ENCODE data around the gene STEAP1B. TPM values are rescaled to one million over a fixed set of nuclear protein-coding genes. Genes with fewer than 3 reads are reported as not detected.
A peak's percentile ranks its signal among the peaks of the same experiment; 100 is the strongest.

Gene STEAP1B
- total RNA-seq, 2 experiments from 2014 or later: not detected

DNA sequence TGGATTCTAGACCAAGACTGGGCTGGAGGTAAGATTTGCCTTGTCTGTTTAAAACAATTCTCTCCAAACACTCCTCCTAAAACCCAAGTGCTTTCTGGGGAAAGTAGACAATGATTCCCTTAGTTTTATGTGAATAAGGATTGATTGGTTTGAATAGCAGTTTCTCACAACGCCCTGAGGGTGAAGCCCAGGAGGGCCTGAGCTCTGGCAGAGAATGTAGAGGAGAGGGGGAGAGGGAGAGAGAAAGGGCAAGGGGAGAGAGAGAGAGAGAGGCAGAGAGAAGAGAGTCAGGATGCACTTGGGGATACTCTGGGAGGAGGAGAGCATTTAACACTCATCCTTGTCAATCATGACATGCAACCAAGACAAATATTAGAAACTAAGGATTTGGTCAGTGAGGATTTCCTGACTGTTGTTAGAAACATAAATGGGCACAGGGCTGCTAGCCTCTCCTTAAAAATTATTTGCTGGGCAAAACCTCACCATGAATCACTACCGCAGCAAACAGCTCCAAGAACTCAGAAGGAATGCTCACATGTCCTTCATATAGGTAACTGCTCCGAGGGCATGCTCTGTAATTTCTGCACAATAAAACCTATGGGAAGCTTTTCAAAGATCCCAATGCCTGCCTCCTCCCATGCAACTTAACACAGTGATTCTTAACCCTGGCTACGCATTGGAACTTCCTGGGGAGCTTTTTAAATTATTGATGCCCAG, 87.9 kb downstream of the STEAP1B start:
- CTCF ChIA-PET: no interaction called here
- no peak for DNase-seq
- no peaks in the 10 kb centered on the region for H3K9me3 Mint-ChIP-seq
- H3K27me3 Mint-ChIP-seq: peaks cover 3% of the 10 kb centered on the region
- H3K36me3 Mint-ChIP-seq (ENCODE audit: low read depth): no peaks in the 10 kb centered on the region
- no peak overlapping the region for H3K4me3 Mint-ChIP-seq
- POLR2A ChIA-PET: no interaction called here
- TF ChIP-seq, protein P1, sequence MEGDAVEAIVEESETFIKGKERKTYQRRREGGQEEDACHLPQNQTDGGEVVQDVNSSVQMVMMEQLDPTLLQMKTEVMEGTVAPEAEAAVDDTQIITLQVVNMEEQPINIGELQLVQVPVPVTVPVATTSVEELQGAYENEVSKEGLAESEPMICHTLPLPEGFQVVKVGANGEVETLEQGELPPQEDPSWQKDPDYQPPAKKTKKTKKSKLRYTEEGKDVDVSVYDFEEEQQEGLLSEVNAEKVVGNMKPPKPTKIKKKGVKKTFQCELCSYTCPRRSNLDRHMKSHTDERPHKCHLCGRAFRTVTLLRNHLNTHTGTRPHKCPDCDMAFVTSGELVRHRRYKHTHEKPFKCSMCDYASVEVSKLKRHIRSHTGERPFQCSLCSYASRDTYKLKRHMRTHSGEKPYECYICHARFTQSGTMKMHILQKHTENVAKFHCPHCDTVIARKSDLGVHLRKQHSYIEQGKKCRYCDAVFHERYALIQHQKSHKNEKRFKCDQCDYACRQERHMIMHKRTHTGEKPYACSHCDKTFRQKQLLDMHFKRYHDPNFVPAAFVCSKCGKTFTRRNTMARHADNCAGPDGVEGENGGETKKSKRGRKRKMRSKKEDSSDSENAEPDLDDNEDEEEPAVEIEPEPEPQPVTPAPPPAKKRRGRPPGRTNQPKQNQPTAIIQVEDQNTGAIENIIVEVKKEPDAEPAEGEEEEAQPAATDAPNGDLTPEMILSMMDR (IDR thresholded peaks at IDR 0.05): no peak
- ATAC-seq: no peak
- intact Hi-C loops (cut with micrococcal nuclease): no loop called here
- H3K27ac Mint-ChIP-seq: no peak overlapping the region
- no peaks in the 10 kb centered on the region for H3K4me1 Mint-ChIP-seq (ENCODE audit: low read depth)

DNA sequence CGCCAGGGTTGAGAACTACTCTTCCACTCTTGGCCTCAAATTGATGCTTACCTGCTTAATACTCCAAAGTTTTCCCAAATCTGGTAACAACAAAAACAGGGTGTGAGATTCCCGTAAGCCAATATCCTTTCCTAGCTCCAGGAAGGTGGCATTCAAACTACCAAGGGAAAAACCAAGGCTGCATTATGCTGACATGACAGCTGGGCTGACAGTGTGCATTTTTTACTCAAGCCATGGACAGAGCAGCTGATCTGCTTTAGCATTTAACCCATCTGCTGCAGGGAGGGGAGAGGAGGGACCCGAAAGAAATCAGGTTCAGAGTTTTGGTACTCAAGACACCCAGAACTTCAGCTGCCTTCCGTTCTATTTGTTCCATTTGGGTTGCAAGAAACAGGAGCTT, 93.3 kb downstream of the STEAP1B start:
- TF ChIP-seq, protein P1 (IDR thresholded peaks at IDR 0.05): no peak
- no peak for ATAC-seq
- Mint-ChIP-seq H3K4me1 (ENCODE audit: low read depth) (peaks cover 4% of the 10 kb centered on the region), H3K4me3 (no peak overlapping the region), H3K27me3 (no peaks in the 10 kb centered on the region), H3K9me3 (no peaks in the 10 kb centered on the region), H3K36me3 (ENCODE audit: low read depth) (no peaks in the 10 kb centered on the region), H3K27ac (no peak overlapping the region)
- intact Hi-C loops (cut with micrococcal nuclease): no loop called here
- no peak for DNase-seq
- ChIA-PET POLR2A (no interaction called here), CTCF (no interaction called here)

DNA sequence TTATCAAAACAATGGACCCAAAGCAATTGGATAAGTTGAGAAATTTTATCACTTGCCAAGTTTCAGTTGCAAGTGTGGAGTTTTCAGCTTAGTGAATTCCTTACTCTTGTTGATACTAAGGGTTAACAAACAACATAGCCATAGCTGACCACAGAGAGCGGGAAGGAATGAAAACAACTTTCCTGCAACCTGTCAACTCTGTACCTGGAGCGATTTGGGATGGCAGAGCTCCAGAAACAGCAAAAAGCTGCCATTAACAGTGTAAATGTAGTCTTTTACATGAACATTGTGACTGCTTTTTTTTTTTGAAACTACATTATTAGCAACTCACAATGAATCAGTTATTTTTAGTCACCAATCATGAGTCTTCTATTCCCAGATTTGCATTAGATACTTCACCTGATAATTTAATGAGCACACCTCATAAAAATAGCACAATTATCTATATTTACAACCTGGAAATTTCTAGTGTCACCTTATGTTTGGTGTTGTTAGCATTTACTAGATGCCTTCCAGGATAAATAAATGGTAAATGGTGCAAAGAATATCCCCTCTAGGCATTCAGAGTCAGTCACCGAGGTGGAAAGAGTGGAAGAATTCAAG, 95.5 kb downstream of the STEAP1B start:
- intact Hi-C loops (cut with micrococcal nuclease): no loop called here
- H3K4me1 Mint-ChIP-seq (ENCODE audit: low read depth): peaks cover 4% of the 10 kb centered on the region
- TF ChIP-seq, protein P1 (IDR thresholded peaks at IDR 0.05): no peak
- ChIA-PET CTCF (no interaction called here), POLR2A (no interaction called here)
- no peak for ATAC-seq
- H3K36me3 Mint-ChIP-seq (ENCODE audit: low read depth): no peaks in the 10 kb centered on the region
- H3K27ac Mint-ChIP-seq: no peak overlapping the region
- H3K9me3 Mint-ChIP-seq: no peaks in the 10 kb centered on the region
- H3K27me3 Mint-ChIP-seq: no peaks in the 10 kb centered on the region
- no peak overlapping the region for H3K4me3 Mint-ChIP-seq
- no peak for DNase-seq

DNA sequence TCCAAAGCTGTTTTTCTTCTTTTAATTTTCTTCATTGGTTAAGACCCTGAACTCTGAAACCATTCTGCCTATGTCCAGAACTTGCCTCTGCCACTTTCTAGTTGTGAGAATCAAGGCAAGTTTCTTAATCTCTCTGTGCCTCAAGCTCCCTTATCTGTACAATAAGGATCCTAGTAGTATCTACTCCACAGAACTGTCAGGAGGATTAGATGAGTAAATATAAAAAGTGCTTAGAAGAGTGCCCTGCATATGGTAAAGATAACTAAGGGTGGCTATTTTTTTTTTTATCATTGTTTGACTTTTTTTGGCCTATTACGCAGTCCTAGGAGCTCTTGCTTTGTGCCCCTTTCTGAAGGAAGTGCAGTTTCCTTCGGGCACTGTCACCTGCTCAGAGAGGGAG, 96.6 kb downstream of the STEAP1B start:
- no peak for ATAC-seq
- Mint-ChIP-seq H3K36me3 (ENCODE audit: low read depth) (no peaks in the 10 kb centered on the region), H3K4me1 (ENCODE audit: low read depth) (peaks cover 4% of the 10 kb centered on the region), H3K4me3 (no peak overlapping the region), H3K9me3 (no peaks in the 10 kb centered on the region), H3K27me3 (no peaks in the 10 kb centered on the region), H3K27ac (no peak overlapping the region)
- TF ChIP-seq, protein P1 (IDR thresholded peaks at IDR 0.05): no peak
- ChIA-PET CTCF (no interaction called here), POLR2A (no interaction called here)
- intact Hi-C loops (cut with micrococcal nuclease): no loop called here
- DNase-seq: no peak

DNA sequence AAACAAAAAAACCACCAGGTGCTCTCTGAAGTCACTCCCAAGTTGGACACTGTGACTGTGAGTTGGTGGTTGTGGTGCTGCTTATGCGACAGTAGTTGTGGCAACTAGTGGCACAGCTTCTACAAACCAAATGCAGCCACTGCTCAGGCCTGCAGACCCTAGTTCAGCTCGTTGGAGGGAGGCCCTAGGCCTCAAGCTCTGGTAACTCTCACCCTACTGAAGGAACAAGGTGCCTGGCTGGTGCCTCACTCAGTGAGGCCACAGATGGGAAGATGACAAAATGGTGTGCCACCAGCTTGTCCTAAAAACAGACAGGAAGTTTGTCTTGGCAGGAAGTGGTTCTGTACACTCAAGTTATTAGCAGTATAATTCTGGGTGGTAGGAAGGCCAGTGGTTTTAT, 97.7 kb downstream of the STEAP1B start:
- peaks cover 4% of the 10 kb centered on the region for H3K4me1 Mint-ChIP-seq (ENCODE audit: low read depth)
- intact Hi-C loops (cut with micrococcal nuclease): no loop called here
- CTCF ChIA-PET: no interaction called here
- H3K27me3 Mint-ChIP-seq: no peaks in the 10 kb centered on the region
- POLR2A ChIA-PET: no interaction called here
- DNase-seq: peak; percentile 14
- H3K9me3 Mint-ChIP-seq: no peaks in the 10 kb centered on the region
- TF ChIP-seq, protein P1 (IDR thresholded peaks at IDR 0.05): no peak
- no peaks in the 10 kb centered on the region for H3K36me3 Mint-ChIP-seq (ENCODE audit: low read depth)
- H3K4me3 Mint-ChIP-seq: no peak overlapping the region
- H3K27ac Mint-ChIP-seq: no peak overlapping the region
- ATAC-seq: peak; percentile 42

All from activated CD8-positive, alpha-beta T cell treated with anti-CD3 and anti-CD28 coated beads for 36 hours (primary cell).